Effector CD8-positive, alpha-beta T cell (primary cell): ENCODE measurements around the gene NACC1.
A peak's percentile ranks its signal among the peaks of the same experiment; 100 is the strongest.

Experiments
- DNase-seq: peaks from one replicate; lab custom pipeline; 2025; lab: John Stamatoyannopoulos, UW

The NACC1 gene

GRCh38 chr19:13100031-13100588 is 18.0 kb upstream of the NACC1 start:
- DNase-seq = no peak

- DNase-seq = no peak
Measured at GRCh38 chr19:13100841-13101589, 17.0 kb upstream of the NACC1 start.

GRCh38 chr19:13101590-13102415 is 16.3 kb upstream of the NACC1 start:
- no peak for DNase-seq

DNA sequence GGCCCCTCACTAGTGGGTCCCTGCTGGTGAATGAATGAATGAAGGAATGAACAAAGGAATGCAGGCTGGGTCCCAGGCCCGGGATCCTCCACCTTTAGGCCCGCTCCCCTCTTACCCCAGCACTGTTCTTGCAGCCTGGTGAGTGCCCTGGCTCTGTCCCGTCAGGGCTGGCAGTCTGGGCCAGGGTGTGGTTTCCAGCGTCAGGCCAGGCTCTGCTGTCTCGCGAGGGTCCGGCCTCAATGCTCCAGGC is 15.7 kb upstream of the NACC1 start:
- no peak for DNase-seq

GRCh38 chr19:13102666-13103580 is 15.1 kb upstream of the NACC1 start, which contains the start of gene LYL1:
Gene LYL1 (minus strand): TSS chr19:13102858. CDS start chr19:13101171, 1,687 bp downstream.
- no peak for DNase-seq

DNA sequence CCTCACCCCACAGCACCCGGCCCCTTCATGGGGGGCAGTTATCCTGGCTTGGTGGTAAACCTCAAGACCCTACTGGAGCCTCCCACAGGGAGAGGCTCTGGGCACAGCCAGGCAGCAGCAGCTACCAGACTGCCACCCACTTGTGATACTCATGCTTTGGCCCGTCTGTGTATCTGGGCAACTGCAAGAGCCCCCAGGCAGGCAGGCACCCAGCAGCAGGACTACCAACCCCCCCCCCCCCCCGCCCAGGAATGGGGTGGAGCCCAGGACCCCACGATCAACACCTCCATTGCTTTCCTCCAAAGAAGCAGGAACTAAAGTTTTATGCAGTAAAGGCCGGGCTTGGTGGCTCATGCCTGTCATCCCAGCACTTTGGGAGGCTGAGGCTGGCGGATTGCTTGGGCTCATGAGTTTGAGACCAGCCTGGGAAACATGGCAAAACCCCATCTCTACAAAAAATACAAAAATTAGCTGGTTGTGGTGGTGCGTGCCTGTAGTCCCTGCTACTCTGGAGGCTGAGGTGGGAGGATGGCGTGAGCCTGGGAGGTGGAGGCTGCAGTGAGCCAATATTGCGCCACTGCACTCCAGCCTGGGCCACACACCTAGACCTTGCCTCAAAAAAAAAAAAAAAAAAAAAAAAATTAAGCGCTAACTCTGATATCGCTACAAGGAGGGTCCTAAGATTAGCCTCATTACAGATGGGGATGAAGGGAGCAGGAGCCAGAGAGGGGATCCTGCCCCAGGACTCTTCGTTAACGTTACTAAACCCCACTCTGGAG is 14.3 kb upstream of the NACC1 start:
- DNase-seq = no peak

DNA sequence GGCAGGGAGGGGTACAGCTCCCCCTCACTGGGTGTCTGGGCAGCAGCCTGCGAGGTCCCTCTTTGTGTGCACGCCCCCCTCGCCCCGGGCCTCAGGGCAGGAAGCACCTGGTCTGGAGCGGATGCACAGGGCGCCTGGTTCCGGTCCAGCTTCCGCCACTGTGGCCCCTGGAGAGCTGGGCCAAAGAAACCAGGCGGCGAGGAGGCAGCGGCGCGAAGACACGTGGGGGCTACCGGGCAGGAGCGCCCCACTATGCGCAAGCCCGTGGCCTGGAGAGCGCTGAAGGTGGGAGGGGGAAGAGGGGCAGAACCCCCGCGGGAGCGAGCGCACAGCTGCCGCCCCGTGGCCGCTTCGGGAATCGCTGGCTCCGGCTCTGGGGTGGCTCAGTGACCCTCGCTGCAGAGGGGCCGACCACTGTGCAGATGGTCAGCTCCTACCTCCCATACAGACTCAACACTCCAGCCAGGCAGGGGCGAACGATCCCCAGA is 13.7 kb upstream of the NACC1 start:
- DNase-seq = peak; percentile 57

DNA sequence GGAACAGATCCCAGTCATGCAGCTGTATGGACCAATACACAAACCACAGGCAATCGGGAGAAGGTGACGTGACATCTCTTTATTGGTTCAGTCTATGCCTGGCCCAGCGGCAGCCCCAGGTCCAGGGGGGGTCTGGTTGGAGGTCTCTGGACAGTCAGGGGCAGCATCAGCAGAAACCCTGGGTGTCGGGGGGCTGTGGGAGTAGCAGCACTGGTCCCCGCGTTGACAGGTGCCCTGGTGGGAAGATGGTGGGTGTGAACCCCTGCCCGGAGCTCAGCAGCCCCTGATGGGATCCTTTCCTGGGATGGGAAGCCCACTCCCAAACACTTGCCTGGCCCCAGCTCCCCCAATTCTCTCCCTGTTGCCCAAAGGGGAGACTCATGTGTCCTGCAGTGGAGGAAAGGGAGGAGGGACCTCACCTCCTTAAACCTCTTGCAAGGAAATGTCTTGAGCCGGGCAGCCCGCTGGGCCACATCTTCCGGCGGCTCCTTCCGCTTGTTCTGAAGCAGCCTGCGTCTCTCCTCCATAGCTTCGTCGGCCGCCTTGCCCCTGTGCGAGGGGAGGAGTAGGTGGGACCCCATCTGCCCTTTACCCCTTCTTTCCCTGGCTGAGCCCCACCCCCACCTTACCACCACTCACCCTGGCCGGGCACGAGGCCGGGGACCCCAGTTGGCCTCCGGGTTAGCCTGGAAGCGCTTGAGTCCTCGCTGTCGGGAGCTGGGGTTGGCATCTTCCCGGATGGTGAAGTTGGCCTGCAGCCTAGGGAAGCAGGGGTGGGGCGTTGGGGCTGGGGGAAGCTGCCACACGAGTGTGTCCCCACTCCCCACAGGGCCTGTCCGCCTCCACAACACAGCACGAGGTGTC is 13.0 kb upstream of the NACC1 start:
- no peak for DNase-seq

DNA sequence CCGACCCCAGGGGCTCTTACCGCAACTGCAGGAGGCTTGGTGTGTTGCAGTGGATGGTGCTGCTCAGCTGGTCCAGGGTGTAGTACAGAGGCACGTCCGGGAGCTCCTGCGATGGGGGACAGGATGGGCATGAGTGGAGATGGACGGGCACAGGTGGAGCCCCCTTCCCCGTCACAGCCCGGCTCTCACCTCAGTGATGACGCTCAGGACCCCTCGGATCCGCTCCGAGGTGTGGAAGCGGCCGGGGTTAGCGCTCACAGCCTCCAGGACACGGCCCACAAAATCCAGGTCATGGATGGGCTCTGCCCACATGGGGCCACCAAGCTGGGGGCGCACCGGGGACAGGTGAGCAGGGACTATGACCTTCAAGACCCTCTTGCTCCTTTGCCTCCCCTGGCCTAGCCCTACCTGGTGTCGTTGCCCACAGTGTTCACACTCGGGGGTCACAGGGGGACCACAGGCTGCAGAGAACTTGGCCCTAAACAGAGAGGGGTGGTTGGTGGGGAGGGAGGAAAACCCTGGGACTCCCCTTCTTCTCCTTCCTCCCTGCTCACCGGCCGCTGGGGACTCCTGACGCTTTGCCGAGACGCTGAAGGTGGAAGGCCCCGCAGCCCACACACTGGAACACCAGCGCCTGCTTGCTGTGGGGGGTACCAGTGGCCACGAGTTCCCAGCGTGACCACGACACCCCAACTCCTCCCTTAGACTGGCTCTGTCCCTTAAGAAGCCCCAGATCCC is 8.5 kb upstream of the NACC1 start:
- no peak for DNase-seq

DNA sequence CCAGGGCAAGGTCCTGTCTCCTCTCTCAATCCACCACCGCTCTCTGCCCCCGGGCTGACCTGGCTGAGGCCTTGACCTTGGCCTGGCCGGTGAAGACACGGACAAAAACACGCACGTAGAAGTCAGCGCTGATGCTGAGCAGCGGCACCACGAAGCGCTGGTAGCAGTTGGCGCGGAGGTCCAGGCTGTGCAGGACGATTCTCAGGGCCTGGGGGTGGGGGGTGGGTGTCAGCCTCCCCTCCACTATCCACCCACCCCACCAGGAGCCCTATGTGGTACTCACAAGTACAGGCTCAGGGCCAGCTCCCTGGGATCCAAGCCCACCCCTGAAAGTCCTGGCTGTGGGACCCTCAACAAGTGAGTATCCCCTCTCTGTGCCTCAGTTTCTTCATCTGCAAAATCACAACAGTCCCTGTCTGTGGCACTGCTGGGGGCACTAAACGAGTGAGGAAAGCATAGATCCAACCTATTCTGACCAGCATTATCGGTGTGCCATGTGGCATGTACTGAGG is 7.9 kb upstream of the NACC1 start:
- DNase-seq = no peak

DNA sequence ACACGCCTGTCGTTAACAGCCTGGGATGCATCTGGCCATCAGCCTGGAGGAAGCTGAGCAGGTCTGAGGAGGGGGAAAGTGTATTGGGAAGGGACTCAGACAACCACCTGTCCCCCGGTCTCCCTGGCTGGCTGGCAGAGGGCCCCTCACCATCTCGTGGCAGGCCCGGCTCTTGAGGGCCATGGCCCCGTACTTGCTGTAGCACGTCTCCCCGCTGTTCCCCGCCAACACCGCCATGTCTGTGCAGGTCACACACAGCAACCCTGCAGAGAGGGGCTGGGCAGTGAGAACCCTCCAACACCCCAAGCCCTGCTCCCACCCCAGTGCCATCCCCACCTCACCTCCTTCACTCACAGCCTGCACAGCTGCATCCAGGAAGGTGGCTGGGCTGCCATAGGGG is 5.5 kb upstream of the NACC1 start:
- DNase-seq = no peak

- DNase-seq = no peak
Measured at GRCh38 chr19:13115936-13116281, 2.2 kb upstream of the NACC1 start.

- peak; percentile 84 for DNase-seq
Measured at GRCh38 chr19:13116282-13117175, 1.5 kb upstream of the NACC1 start, which contains the start of gene TRMT1. Gene TRMT1 (minus strand): TSS chr19:13116740. CDS start chr19:13116399, 341 bp downstream.

DNA sequence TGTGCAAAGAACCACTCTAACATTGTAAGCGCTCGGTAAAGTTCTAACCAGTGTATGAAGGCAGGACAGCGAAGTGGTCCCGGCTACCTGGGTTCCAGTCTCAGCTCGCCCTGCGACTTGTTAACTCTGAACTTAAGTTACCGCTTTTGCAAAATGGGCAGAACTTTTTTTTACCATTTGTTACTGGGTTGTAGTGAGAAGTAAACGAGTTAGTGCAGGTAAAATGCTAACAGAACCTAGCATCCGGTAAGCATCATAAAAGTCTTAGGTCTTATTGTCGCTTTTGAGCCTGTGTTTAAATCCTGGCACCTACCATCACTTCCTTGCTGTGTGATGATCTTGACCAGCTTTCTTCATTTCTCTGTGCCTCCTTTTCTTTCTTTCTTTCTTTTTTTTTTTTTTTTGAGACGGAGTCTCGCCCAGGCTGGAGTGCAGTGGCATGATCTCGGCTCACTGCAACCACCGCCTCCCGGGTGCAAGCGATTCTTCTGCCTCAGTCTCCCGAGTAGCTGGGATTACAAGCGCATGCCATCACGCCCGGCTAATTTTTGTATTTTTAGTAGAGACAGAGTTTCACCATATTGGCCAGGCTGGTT is 790 bp upstream of the NACC1 start:
- DNase-seq = no peak

DNA sequence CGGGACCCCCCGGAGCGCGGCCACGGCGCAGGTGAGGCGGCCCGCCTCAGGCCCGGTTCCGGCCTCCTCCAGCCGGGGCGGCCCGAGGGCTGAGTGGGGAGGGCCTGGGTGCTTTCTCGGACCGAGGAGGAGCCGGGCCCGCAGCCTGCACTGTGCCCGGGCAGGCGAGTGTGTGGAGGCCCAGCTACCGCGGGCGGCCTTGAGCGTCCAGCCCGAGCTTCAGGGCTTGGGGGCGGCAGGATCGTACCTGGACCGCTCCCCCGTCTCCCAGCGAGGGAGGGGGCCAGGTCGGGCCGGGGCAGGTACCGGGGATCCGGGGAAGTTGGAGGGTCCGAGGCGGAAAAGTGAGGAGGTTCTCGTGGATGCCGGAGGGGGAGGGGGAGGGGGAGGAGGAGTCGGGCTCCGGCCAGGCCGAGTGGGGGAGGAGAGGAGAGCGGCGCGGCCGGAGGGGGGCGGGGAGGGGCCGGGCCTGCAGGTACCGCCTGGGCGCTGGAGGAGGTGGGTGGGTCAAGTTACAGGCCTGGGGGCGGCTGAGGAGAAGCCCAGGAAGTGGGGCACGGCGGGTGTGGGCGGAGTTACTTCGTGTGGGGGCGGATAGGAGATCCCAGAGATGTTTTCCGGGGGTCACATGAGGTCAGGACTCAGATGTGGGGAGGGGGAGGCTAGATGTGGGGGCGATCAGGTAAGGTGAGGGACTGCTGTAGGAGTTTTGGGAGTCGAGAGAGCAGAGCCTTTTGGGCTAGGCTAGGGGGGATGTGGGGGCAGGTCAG is 545 bp downstream of the NACC1 start:
- peak; percentile 19 for DNase-seq

DNA sequence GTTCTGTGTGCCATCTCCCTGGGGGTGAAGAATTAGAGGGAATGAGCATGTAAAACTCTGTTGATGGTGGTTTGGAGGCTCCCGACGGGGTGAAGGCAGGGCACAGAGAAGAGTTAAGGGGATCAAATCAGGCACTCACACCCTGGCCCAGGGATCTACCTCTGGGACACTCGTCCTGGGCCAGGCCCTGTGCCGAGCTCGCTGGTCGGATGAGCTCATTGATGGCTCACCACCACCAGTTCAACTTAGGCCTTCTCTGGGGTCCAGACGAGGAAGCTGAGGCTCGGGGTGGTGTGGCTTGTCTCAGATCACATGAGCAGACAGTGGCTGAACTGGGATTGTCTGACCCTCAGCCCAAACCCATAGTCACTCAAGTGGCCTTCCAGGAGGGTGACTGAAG is 1.6 kb downstream of the NACC1 start:
- no peak for DNase-seq

DNA sequence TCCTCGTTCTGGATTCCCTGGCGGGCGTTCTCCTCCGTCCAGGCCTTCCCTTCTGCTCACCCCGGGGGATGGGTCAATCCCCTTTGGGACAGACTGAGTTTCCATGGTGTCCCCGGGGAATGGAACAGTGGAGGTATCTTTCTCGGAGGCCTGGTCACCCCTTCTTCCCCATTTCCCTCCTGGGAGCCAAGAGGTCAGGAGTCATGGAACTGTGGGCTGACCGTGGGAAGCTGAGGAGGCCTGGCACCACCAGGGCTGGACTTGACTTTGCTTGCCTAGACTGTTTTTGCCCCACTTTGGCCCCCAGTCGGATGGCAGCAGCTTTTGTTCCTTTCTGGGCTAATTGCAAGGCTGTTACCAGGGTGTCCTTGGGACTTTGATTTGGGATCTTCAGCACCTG is 2.0 kb downstream of the NACC1 start:
- no peak for DNase-seq
